NOMO-1 treated with DMSO at 0.1 percent for 48 hours (cell line): Measurements from ENCODE around the gene AKAP8L.
A peak's percentile ranks its signal among the peaks of the same experiment; 100 is the strongest.

Source experiments
- DNase-seq: peaks from one replicate; lab custom pipeline; 2025; ENCODE audit not compliant: unreplicated experiment; lab: John Stamatoyannopoulos, UW

AKAP8L gene

GRCh38 chr19:15418579-15419412 lies at the start of gene AKAP8L:
AKAP8L (minus strand) TSS chr19:15418988; CDS start chr19:15418923, 65 bp downstream.
- DNase-seq, result peak; percentile 100

- DNase-seq, result no peak
These were observed 49.0 kb upstream of the AKAP8L start for GRCh38 chr19:15467734-15468214.

GRCh38 chr19:15466851-15467733 lies 48.3 kb upstream of the AKAP8L start:
- DNase-seq, result no peak

GRCh38 chr19:15464394-15465385 lies 45.9 kb upstream of the AKAP8L start, which contains the start of gene RASAL3:
RASAL3 (minus strand) TSS chr19:15464544; CDS start chr19:15464358, 186 bp downstream.
- peak; percentile 44 for DNase-seq

GRCh38 chr19:15463861-15464371 lies 45.1 kb upstream of the AKAP8L start:
- peak; percentile 59 for DNase-seq

- DNase-seq, result no peak
These were observed 42.9 kb upstream of the AKAP8L start for GRCh38 chr19:15461694-15462093.

GRCh38 chr19:15457701-15458484 lies 39.1 kb upstream of the AKAP8L start:
- DNase-seq, result no peak

- no peak for DNase-seq
These were observed 38.3 kb upstream of the AKAP8L start for GRCh38 chr19:15456871-15457700.

GRCh38 chr19:15456441-15456840 lies 37.7 kb upstream of the AKAP8L start:
- no peak for DNase-seq

- DNase-seq, result no peak
These were observed 37.2 kb upstream of the AKAP8L start for GRCh38 chr19:15455996-15456395.

- DNase-seq, result no peak
These were observed 35.4 kb upstream of the AKAP8L start for GRCh38 chr19:15453906-15454860.

- no peak for DNase-seq
These were observed 34.3 kb upstream of the AKAP8L start for GRCh38 chr19:15453091-15453578.

GRCh38 chr19:15452111-15453047 lies 33.6 kb upstream of the AKAP8L start:
- DNase-seq, result no peak

GRCh38 chr19:15450528-15450890 lies 31.7 kb upstream of the AKAP8L start:
- no peak for DNase-seq

- peak; percentile 48 for DNase-seq
These were observed 31.1 kb upstream of the AKAP8L start, which contains the start of gene WIZ for GRCh38 chr19:15449620-15450527. WIZ (minus strand) TSS chr19:15449956; CDS start chr19:15448307, 1,649 bp downstream.
